ENCODE data around the gene TLL2. TPM values are rescaled to one million over a fixed set of nuclear protein-coding genes. Genes with fewer than 3 reads are reported as not detected.

Gene TLL2
- total RNA-seq, 1 experiment from 2014 or later = 0.11 TPM

- DNase-seq (ENCODE audit: low read depth) = no peak
Observed at GRCh38 chr10:96360331-96360730, 153.4 kb downstream of the TLL2 start.

GRCh38 chr10:96359616-96360015 lies 154.1 kb downstream of the TLL2 start:
- DNase-seq (ENCODE audit: low read depth) = no peak

DNA sequence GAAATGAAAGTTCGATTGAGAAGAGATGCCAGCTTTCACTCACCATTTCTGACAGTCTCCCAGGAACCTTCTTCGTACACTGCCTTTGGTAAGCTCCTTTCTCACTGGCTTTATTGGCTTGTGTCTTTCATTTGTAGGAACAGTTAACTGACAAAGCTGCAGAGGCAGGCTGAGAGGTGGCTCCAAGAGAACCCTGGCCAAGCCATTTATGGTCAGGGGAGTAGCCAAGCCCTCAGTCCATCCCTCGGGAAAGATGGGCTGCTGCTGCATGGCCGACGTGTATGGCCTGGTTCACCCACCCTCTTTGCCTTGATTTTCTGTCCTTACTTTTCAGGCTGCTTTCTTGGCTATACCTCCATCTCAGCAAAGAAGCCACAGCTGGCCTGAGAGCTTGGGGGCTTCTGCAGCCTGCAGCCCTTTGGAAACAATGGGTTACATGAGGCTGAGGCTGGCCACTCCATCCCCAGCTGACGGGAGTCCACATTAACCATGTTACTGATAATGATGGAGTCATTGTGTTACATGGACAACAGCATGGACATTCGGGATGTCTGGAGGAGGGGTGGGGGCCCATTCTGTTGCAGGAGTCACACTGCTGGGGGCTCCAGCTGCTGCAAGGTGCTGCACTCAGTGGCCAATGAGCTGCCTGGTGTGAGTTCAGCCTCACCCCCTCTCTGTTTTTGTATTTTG lies 154.7 kb downstream of the TLL2 start, which contains the start of gene OPALIN:
Gene OPALIN, minus strand, starts transcription at position 152 of the 690 bp plus-strand sequence. Its CDS starts 106 bp downstream, at position 46.
- no peak for DNase-seq (ENCODE audit: low read depth)

- no peak for DNase-seq (ENCODE audit: low read depth)
Observed at GRCh38 chr10:96357038-96357620, 156.6 kb downstream of the TLL2 start.

DNA sequence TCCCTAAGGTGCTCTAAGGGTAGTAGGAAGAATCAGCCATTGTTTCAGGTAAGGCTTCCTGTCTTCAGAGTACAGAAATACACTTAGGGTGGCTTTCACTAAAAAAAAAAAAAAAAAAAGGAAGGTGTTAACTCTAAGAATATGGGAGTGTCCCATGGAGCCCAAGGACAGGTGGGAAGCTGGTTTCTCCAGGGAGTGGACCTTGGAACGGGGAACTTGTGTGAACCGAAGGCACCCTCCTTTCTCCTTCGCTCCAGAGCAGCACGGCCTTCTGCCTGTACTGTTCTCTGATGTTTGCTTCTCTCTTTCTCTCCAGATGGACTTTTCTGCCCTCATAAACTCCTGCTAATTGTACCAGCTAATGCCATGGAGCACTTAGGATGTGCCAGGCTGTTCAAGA lies 161.1 kb downstream of the TLL2 start:
- DNase-seq (ENCODE audit: low read depth) = no peak

DNA sequence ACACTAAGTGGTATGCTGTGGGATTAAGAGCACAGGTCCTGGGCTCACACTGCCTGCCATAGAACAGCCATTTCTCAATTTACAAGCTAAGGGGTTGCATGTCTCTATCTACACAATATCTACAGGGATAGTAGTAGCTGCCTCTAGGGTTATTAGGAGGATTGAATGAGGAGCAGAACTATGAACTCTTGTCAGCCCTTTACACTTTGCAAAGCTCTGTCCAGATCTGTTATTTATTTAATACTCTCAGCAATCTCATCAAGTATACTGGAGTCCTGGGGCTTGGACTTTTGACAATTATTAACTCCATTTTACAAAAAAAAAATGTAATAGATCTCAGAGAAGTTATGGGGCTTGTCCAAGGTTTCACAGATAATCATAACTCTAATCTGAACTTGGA lies 161.7 kb downstream of the TLL2 start:
- DNase-seq (ENCODE audit: low read depth) = no peak

GRCh38 chr10:96346295-96346694 lies 167.4 kb downstream of the TLL2 start:
- DNase-seq (ENCODE audit: low read depth) = no peak

GRCh38 chr10:96345222-96345621 lies 168.5 kb downstream of the TLL2 start:
- no peak for DNase-seq (ENCODE audit: low read depth)

- no peak for DNase-seq (ENCODE audit: low read depth)
Observed at GRCh38 chr10:96344178-96344577, 169.5 kb downstream of the TLL2 start.

DNA sequence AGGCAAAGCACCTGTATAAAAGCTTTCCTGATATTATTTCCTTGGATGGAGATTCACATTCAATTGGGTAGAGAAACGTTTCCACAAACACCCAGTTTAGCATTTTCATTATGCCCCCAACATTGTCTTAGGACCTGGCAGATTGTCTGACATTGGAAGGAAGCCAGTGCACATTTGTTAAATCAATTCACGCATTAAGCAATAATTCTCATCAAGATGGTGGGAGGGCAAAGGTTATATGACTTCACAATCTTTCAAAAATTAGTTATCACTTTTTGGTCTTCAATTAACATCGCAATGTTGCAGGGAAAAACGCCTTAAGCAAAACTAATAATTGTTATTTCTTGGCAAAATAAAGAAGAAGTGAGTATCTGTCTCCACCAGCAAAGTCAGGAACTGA lies 171.3 kb downstream of the TLL2 start:
- no peak for DNase-seq (ENCODE audit: low read depth)

- DNase-seq (ENCODE audit: low read depth) = no peak
Observed at GRCh38 chr10:96341219-96342182, 172.2 kb downstream of the TLL2 start.

- DNase-seq (ENCODE audit: low read depth) = peak; percentile 44
Observed at GRCh38 chr10:96339956-96340904, 173.5 kb downstream of the TLL2 start.

DNA sequence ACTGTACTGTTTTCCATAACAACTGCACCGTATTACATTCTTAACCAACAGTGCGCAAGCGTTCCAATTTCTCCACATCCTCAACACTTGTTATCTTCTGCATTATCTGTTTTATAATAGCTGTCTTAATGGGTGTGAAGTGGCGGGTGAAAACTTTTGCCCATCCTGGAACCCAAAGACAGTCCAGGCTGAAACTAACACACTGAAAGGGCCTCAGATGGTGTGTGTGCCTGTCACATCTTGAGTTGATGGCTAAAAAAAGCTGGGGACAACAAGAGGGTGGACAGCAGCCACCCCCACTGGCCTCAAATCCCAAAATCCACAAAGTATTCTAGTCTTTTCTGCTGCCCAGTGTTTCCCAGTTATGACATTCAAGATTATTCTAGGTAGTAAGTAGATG lies 174.3 kb downstream of the TLL2 start:
- DNase-seq (ENCODE audit: low read depth) = no peak

- DNase-seq (ENCODE audit: low read depth) = no peak
Observed at GRCh38 chr10:96338279-96338925, 175.3 kb downstream of the TLL2 start.

- no peak for DNase-seq (ENCODE audit: low read depth)
Observed at GRCh38 chr10:96337106-96337505, 176.6 kb downstream of the TLL2 start.

- peak; percentile 21 for DNase-seq (ENCODE audit: low read depth)
Observed at GRCh38 chr10:96334616-96335526, 178.9 kb downstream of the TLL2 start.

DNA sequence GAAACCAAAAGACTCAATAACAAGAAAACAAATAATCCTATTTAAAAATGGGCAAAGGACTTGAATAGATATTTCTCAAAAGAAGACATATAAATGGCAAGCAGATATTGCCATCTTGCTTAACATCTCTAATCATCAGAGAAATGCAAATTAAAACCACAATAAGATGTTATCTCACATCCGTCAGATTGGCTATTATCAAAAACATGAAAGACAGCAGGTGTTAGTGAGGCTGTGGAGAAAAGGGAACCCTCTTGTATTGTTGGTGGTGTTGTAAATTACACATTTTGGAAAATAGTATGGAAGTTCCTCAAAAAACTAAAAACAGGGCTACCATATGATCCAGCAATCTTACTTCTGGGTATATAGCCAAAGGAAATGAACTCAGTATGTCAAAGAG lies 180.6 kb downstream of the TLL2 start:
- no peak for DNase-seq (ENCODE audit: low read depth)

GRCh38 chr10:96327462-96327861 lies 186.3 kb downstream of the TLL2 start:
- DNase-seq (ENCODE audit: low read depth) = no peak

- DNase-seq (ENCODE audit: low read depth) = peak; percentile 5
Observed at GRCh38 chr10:96325719-96326373, 187.9 kb downstream of the TLL2 start.
